SK-N-SH treated with all-trans-retinoic acid at 6 μM for 48 hours (cell line): ENCODE results near the gene SLC25A11.

ENCODE experiments used
- ATAC-seq: fragments of 200-7000 bp; cut with Tn5 transposase; 3 replicates; pipeline ENCODE4 v1.9.1; 2020; ENCODE audit warnings: mild to moderate bottlenecking, moderate library complexity
- ARNTL ChIP-seq: fragments of 450-650 bp; formaldehyde crosslinking; IDR thresholded peaks from 2 replicates; pipeline ENCODE4 v1.5.0; 2020; ENCODE audit warnings: low read depth, mild to moderate bottlenecking, moderate library complexity, borderline replicate concordance
- BACH2 ChIP-seq: fragments of 250-450 bp; sonication (Bioruptor Pico); IDR thresholded peaks from 2 replicates; pipeline ENCODE4 v1.9.0; 2021; ENCODE audit warnings: mild to moderate bottlenecking, borderline replicate concordance
- ESRRG ChIP-seq: fragments of 250-450 bp; sonication (Bioruptor Pico); IDR thresholded peaks from 2 replicates; pipeline ENCODE4 v1.6.1; 2021; ENCODE audit warnings: mild to moderate bottlenecking
- GLIS3 ChIP-seq: fragments of 250-450 bp; sonication (Bioruptor Pico); IDR thresholded peaks from 2 replicates; pipeline ENCODE4 v1.5.0; 2020; ENCODE audit warnings: mild to moderate bottlenecking, moderate library complexity
- ISL1 ChIP-seq: fragments of 250-450 bp; sonication (Bioruptor Pico); IDR thresholded peaks from 2 replicates; pipeline ENCODE4 v2.1.2; 2022; ENCODE audit warnings: mild to moderate bottlenecking, moderate library complexity
- OSR1 ChIP-seq: fragments of 250-450 bp; sonication (Bioruptor Pico); IDR thresholded peaks from 2 replicates; pipeline ENCODE4 v1.8.0; 2022; ENCODE audit warnings: moderate library complexity, mild to moderate bottlenecking, inconsistent platforms
- PPARA ChIP-seq: fragments of 250-450 bp; sonication (Bioruptor Pico); IDR thresholded peaks from 2 replicates; pipeline ENCODE4 v1.5.0; 2020; ENCODE audit warnings: mild to moderate bottlenecking, borderline replicate concordance
- RARB ChIP-seq: fragments of 250-450 bp; sonication (Bioruptor Pico); IDR thresholded peaks from 2 replicates; pipeline ENCODE4 v1.8.0; 2021; ENCODE audit warnings: mild to moderate bottlenecking, moderate library complexity
- SNAI2 ChIP-seq: fragments of 250-450 bp; sonication (Bioruptor Pico); IDR thresholded peaks from 2 replicates; pipeline ENCODE4 v1.5.0; 2020; ENCODE audit warnings: mild to moderate bottlenecking, moderate library complexity
- TCF4 ChIP-seq: fragments of 250-450 bp; sonication (Bioruptor Pico); IDR thresholded peaks from 2 replicates; pipeline ENCODE4 v1.8.0; 2021; ENCODE audit warnings: mild to moderate bottlenecking, moderate library complexity, borderline replicate concordance
- ZC3H10 ChIP-seq: fragments of 250-450 bp; sonication (Bioruptor Pico); IDR thresholded peaks from 2 replicates; pipeline ENCODE4 v1.5.1; 2021; ENCODE audit warnings: mild to moderate bottlenecking, moderate library complexity
- ZFP3 ChIP-seq: fragments of 250-450 bp; sonication (Bioruptor Pico); IDR thresholded peaks from 2 replicates; pipeline ENCODE4 v1.5.0; 2020; ENCODE audit warnings: mild to moderate bottlenecking, moderate library complexity
- ZFP30 ChIP-seq: fragments of 450-650 bp; formaldehyde crosslinking; IDR thresholded peaks from 2 replicates; pipeline ENCODE4 v1.5.0; 2022; ENCODE audit warnings: mild to moderate bottlenecking, moderate library complexity
- ZNF565 ChIP-seq: fragments of 450-650 bp; formaldehyde crosslinking; conservative IDR thresholded peaks from 2 replicates; pipeline ENCODE4 v1.5.0; 2020; ENCODE audit warnings: low read depth, mild to moderate bottlenecking, moderate library complexity
- ZNF8 ChIP-seq: fragments of 450-650 bp; formaldehyde crosslinking; IDR thresholded peaks from 2 replicates; pipeline ENCODE4 v1.5.0; 2020; ENCODE audit warnings: mild to moderate bottlenecking, moderate library complexity
- TF ChIP-seq, protein P1 (sequence below): fragments of 250-450 bp; sonication (Bioruptor Pico); IDR thresholded peaks from 2 replicates; pipeline ENCODE4 v1.8.0; 2020; ENCODE audit warnings: mild to moderate bottlenecking, moderate library complexity, borderline replicate concordance
- TF ChIP-seq, protein P2 (sequence below): fragments of 250-450 bp; sonication (Bioruptor Pico); IDR thresholded peaks from 2 replicates; pipeline ENCODE4 v1.8.0; 2021; ENCODE audit warnings: low read depth, mild to moderate bottlenecking, moderate library complexity, borderline replicate concordance
- TF ChIP-seq, protein P3 (sequence below): fragments of 250-450 bp; sonication (Bioruptor Pico); IDR thresholded peaks from 2 replicates; pipeline ENCODE4 v1.5.1; 2020; ENCODE audit warnings: low read depth, mild to moderate bottlenecking, moderate library complexity
- TF ChIP-seq, protein P4 (sequence below): fragments of 250-450 bp; sonication (Bioruptor Pico); IDR thresholded peaks from 2 replicates; pipeline ENCODE4 v1.5.1; 2021; ENCODE audit warnings: mild to moderate bottlenecking, moderate library complexity

Gene SLC25A11

DNA sequence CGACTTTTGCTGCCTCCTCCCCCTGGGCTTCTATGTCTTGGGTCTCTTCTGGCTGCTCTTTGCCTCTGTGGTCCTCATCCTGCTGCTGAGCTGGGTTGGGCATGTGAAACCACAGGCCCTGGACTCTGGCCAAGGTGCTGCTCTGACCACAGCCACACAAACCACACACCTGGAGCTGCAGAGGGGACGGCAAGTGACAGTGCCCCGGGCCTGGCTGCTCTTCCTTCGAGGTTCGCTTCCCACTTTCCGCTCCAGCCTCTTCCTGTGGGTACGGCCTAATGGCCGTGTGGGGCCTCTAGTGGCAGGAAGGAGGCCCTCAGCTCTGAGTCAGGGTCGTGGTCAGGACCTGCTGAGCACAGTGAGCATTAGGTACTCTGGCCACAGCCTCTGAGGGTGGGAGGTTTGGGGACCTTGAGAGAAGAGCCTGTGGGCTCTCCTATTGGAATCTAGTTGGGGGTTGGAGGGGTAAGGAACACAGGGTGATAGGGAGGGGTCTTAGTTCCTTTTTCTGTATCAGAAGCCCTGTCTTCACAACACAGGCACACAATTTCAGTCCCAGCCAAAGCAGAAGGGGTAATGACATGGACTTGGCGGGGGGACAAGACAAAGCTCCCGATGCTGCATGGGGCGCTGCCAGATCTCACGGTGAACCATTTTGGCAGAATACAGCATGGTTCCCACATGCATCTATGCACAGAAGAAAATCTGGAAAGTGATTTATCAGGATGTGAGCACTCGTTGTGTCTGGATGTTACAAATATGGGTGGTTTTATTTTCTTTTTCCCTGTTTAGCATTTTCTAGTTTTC, 5.5 kb downstream of the SLC25A11 start:
- ATAC-seq = peak; percentile 79
- TF ChIP-seq ISL1 (no peak), OSR1 (no peak), SNAI2 (CRISPR knock-in tag) (no peak), ZC3H10 (CRISPR knock-in tag) (no peak), PPARA (CRISPR knock-in tag) (no peak), TCF4 (CRISPR knock-in tag) (no peak), GLIS3 (CRISPR knock-in tag) (no peak)
- TF ChIP-seq, protein P1, sequence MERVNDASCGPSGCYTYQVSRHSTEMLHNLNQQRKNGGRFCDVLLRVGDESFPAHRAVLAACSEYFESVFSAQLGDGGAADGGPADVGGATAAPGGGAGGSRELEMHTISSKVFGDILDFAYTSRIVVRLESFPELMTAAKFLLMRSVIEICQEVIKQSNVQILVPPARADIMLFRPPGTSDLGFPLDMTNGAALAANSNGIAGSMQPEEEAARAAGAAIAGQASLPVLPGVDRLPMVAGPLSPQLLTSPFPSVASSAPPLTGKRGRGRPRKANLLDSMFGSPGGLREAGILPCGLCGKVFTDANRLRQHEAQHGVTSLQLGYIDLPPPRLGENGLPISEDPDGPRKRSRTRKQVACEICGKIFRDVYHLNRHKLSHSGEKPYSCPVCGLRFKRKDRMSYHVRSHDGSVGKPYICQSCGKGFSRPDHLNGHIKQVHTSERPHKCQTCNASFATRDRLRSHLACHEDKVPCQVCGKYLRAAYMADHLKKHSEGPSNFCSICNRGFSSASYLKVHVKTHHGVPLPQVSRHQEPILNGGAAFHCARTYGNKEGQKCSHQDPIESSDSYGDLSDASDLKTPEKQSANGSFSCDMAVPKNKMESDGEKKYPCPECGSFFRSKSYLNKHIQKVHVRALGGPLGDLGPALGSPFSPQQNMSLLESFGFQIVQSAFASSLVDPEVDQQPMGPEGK (CRISPR knock-in tag) = no peak

DNA sequence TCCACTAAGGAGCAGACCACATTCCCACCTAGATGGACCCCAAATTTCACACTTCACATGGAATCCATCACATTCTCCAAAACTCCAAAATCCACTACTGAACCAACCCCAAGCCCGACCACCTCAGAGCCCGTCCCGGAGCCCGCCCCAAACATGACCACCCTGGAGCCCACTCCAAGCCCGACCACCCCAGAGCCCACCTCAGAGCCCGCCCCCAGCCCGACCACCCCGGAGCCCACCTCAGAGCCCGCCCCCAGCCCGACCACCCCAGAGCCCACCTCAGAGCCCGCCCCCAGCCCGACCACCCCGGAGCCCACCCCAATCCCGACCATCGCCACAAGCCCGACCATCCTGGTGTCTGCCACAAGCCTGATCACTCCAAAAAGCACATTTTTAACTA, 6.2 kb downstream of the SLC25A11 start:
- ATAC-seq = no peak; the same call in 1 of the 3 replicates
- TF ChIP-seq ZC3H10 (CRISPR knock-in tag) = no peak
- no peak for TF ChIP-seq ZNF8 (CRISPR knock-in tag)
- no peak for TF ChIP-seq OSR1
- no peak for TF ChIP-seq RARB (CRISPR knock-in tag)

DNA sequence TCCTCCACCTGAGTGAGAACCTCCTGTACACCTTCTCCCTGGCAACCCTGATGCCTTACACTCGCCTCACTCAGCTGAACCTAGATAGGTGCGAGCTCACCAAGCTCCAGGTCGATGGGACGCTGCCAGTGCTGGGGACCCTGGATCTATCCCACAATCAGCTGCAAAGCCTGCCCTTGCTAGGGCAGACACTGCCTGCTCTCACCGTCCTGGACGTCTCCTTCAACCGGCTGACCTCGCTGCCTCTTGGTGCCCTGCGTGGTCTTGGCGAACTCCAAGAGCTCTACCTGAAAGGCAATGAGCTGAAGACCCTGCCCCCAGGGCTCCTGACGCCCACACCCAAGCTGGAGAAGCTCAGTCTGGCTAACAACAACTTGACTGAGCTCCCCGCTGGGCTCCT, 7.1 kb downstream of the SLC25A11 start:
- no peak for ATAC-seq
- TF ChIP-seq, protein P2, sequence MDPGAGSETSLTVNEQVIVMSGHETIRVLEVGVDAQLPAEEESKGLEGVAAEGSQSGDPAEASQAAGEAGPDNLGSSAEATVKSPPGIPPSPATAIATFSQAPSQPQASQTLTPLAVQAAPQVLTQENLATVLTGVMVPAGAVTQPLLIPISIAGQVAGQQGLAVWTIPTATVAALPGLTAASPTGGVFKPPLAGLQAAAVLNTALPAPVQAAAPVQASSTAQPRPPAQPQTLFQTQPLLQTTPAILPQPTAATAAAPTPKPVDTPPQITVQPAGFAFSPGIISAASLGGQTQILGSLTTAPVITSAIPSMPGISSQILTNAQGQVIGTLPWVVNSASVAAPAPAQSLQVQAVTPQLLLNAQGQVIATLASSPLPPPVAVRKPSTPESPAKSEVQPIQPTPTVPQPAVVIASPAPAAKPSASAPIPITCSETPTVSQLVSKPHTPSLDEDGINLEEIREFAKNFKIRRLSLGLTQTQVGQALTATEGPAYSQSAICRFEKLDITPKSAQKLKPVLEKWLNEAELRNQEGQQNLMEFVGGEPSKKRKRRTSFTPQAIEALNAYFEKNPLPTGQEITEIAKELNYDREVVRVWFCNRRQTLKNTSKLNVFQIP (CRISPR knock-in tag) = no peak
- TF ChIP-seq ZFP30 (CRISPR knock-in tag) (no peak), ESRRG (no peak), ZNF8 (CRISPR knock-in tag) (no peak), OSR1 (no peak), RARB (CRISPR knock-in tag) (no peak)

DNA sequence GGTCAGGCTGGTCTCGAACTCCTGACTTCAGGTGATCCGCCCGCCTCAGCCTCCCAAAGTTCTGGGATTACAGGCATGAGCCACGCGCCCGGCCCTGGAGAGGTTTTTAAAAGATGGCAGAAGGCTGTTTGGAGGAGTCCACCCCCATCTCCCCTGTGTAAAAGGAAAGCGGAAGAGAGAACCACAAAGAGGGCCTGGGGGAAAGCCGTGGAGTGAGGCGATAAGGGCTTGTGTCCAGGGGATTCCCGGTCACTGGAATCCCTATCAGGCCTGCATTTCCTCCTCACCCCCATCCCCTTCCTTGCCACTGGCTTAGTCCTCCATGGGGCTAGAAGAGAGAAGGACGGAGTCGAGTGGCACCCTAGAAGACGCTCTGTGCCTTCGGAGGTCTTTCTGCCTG, 7.9 kb downstream of the SLC25A11 start, which contains the start of gene GP1BA:
TSS of gene GP1BA (plus strand) at position 315 of the 400 bp plus-strand sequence. CDS start 328 bp downstream, outside the sequence.
- TF ChIP-seq, protein P2 (CRISPR knock-in tag) = no peak
- TF ChIP-seq, protein P3, sequence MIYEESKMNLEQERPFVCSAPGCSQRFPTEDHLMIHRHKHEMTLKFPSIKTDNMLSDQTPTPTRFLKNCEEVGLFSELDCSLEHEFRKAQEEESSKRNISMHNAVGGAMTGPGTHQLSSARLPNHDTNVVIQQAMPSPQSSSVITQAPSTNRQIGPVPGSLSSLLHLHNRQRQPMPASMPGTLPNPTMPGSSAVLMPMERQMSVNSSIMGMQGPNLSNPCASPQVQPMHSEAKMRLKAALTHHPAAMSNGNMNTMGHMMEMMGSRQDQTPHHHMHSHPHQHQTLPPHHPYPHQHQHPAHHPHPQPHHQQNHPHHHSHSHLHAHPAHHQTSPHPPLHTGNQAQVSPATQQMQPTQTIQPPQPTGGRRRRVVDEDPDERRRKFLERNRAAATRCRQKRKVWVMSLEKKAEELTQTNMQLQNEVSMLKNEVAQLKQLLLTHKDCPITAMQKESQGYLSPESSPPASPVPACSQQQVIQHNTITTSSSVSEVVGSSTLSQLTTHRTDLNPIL (CRISPR knock-in tag) = no peak
- TF ChIP-seq ISL1 (no peak), BACH2 (CRISPR knock-in tag) (no peak), ZNF565 (CRISPR knock-in tag) (no peak), ESRRG (no peak), SNAI2 (CRISPR knock-in tag) (no peak), TCF4 (CRISPR knock-in tag) (no peak), GLIS3 (CRISPR knock-in tag) (no peak), ARNTL (CRISPR knock-in tag) (no peak), PPARA (CRISPR knock-in tag) (no peak), ZFP30 (CRISPR knock-in tag) (no peak), ZFP3 (no peak), RARB (CRISPR knock-in tag) (no peak), ZC3H10 (CRISPR knock-in tag) (no peak)
- TF ChIP-seq, protein P4, sequence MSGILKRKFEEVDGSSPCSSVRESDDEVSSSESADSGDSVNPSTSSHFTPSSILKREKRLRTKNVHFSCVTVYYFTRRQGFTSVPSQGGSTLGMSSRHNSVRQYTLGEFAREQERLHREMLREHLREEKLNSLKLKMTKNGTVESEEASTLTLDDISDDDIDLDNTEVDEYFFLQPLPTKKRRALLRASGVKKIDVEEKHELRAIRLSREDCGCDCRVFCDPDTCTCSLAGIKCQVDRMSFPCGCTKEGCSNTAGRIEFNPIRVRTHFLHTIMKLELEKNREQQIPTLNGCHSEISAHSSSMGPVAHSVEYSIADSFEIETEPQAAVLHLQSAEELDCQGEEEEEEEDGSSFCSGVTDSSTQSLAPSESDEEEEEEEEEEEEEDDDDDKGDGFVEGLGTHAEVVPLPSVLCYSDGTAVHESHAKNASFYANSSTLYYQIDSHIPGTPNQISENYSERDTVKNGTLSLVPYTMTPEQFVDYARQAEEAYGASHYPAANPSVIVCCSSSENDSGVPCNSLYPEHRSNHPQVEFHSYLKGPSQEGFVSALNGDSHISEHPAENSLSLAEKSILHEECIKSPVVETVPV (CRISPR knock-in tag) = no peak
- TF ChIP-seq, all 23 proteins: peak for 0
- no peak for ATAC-seq
